Gastrocnemius medialis (tissue), 4 donors: ENCODE measurements around the gene MRFAP1.

ENCODE experiments used
- CTCF ChIP-seq, 5 experiments: fragments of 450-650 bp in 3 of 5; fragments of 200-600 bp in 2 of 5; sonication (generic) in 2 of 5; IDR thresholded peaks in 4 of 5; conservative IDR thresholded peaks in 1 of 5; 1 replicate in 4 of 5; 2 replicates in 1 of 5; pipeline ENCODE4 v1.5.1; 2016 to 2019; ENCODE audit warnings: antibody characterized with exemption in 5 of 5, mild to moderate bottlenecking in 3 of 5, moderate library complexity in 3 of 5
- POLR2A ChIP-seq, 2 donors: fragments of 450-650 bp; IDR thresholded peaks; one replicate each; pipeline ENCODE4 v1.6.1; 2017; ENCODE audit warnings: antibody characterized with exemption in 2 of 2, mild to moderate bottlenecking in 2 of 2, moderate library complexity in 2 of 2

- TF ChIP-seq CTCF (IDR thresholded peaks at IDR 0.05 in 4 of 5, conservative IDR thresholded peaks at IDR 0.05 in 1 of 5) (no peak), POLR2A (IDR thresholded peaks at IDR 0.05) (no peak)
Measured at GRCh38 chr4:6618386-6619115, 21.9 kb upstream of the MRFAP1 start.
